HCT116 (cell line): Measurements from ENCODE around the gene WDR4. TPM values are rescaled to one million over a fixed set of nuclear protein-coding genes. Genes with fewer than 3 reads are reported as not detected.

Source experiments
- ATAC-seq: fragments of 200-7000 bp; cut with Tn5 transposase; 2 replicates; pipeline ENCODE4 v1.9.1; 2020; ENCODE audit warnings: mild to moderate bottlenecking, moderate library complexity
- BruUV-seq: library from RNA; stranded (reverse); fragments of 400-500 nt; replicated peaks from 2 replicates; lab custom pipeline; 2021; lab: Mats Ljungman, UMichigan
- CTCF ChIA-PET: fragments of 300-600 bp; sonication (Branson Sonifier 250); formaldehyde crosslinking; loops from one replicate; lab custom pipeline; 2021; ENCODE audit warnings: antibody characterized with exemption; lab: Charles Lee
- POLR2A ChIA-PET: fragments of 300-600, 350-600 bp; sonication (Branson Sonifier 250); formaldehyde crosslinking; loops from one replicate; lab custom pipeline; 2021; ENCODE audit warnings: antibody characterized with exemption; lab: Charles Lee
- RAD21 ChIA-PET, 2 experiments: fragments of 300-600 bp; sonication (Branson Sonifier 250); formaldehyde crosslinking; loops; one replicate each; lab custom pipeline; 2023; ENCODE audit warnings: low total read pairs in 2 of 2; ENCODE audit not compliant: uncharacterized antibody in 2 of 2, unreplicated experiment in 2 of 2, low non-redundant PET in 1 of 2; lab: Charles Lee
- DNase-seq: peaks from one replicate; pipeline ENCODE4 v3.0.0-alpha.2; 2010; ENCODE audit warnings: low read depth, low spot score
- H2AFZ ChIP-seq: fragments of 200-600 bp; shearing (Covaris generic), sonication (generic); 2 replicates; pipeline ENCODE4 v1.6.1; 2017; ENCODE audit warnings: low read depth, mixed run types, mixed read lengths, antibody characterized with exemption, low read length; ENCODE audit not compliant: poor library complexity, severe bottlenecking
- H3K27ac ChIP-seq: 2 replicates; pipeline ENCODE4 v1.5.1; 2012; ENCODE audit warnings: low read depth, low read length
- H3K27me3 ChIP-seq: fragments of 200-600 bp; sonication (generic); 2 replicates; pipeline ENCODE4 v1.6.1; 2016; ENCODE audit warnings: mixed run types, low read length, mixed read lengths; ENCODE audit not compliant: insufficient read depth
- H3K36me3 ChIP-seq, 2 experiments: fragments of 200-500 bp in 1 of 2; fragments of 200-600 bp in 1 of 2; sonication (Bioruptor generic) in 1 of 2; sonication (generic) in 1 of 2; 2 replicates each; pipeline versions ENCODE4 v1.5.1 to v1.6.1; 2014 to 2016; ENCODE audit warnings: low read length in 2 of 2, inconsistent platforms in 1 of 2, mixed read lengths in 1 of 2, mixed run types in 1 of 2; ENCODE audit not compliant: insufficient read depth in 2 of 2, control insufficient read depth in 1 of 2
- H3K4me1 ChIP-seq, 2 experiments: fragments of 200-600 bp in 1 of 2; sonication (generic) in 1 of 2; 2 replicates each; pipeline versions ENCODE4 v1.5.1 to v1.6.1; 2012 to 2017; ENCODE audit warnings: low read length in 2 of 2, inconsistent platforms in 1 of 2, mild to moderate bottlenecking in 1 of 2, mixed read lengths in 1 of 2, mixed run types in 1 of 2, moderate library complexity in 1 of 2; ENCODE audit not compliant: insufficient read depth in 2 of 2, control insufficient read depth in 1 of 2
- H3K4me2 ChIP-seq: fragments of 200-600 bp; sonication (generic); 2 replicates; pipeline ENCODE4 v1.6.1; 2017; ENCODE audit warnings: mixed run types, low read length, mixed read lengths
- H3K4me3 ChIP-seq, 2 experiments: fragments of 200-600 bp in 1 of 2; sonication (generic) in 1 of 2; replicated peaks in 1 of 2; 2 replicates each; pipeline ENCODE4 v1.5.1; 2011 to 2016; ENCODE audit warnings: low read length in 2 of 2, control low read depth in 1 of 2, low read depth in 1 of 2, mild to moderate bottlenecking in 1 of 2, mixed read lengths in 1 of 2, mixed run types in 1 of 2
- H3K79me2 ChIP-seq: fragments of 200-600 bp; sonication (generic); 2 replicates; pipeline ENCODE4 v1.6.1; 2017; ENCODE audit warnings: mild to moderate bottlenecking, mixed run types, low read length, moderate library complexity, mixed read lengths; ENCODE audit not compliant: insufficient read depth
- H3K9ac ChIP-seq: fragments of 200-600 bp; sonication (generic); 2 replicates; pipeline ENCODE4 v1.6.1; 2016; ENCODE audit warnings: low read length, mixed read lengths
- H3K9me2 ChIP-seq: fragments of 200-600 bp; sonication (generic), shearing (Covaris generic); 2 replicates; pipeline ENCODE4 v1.6.1; 2017; ENCODE audit warnings: mixed run types, mild to moderate bottlenecking, moderate library complexity; ENCODE audit not compliant: insufficient read depth
- H3K9me3 ChIP-seq, 2 experiments: fragments of 200-500 bp in 1 of 2; fragments of 200-600 bp in 1 of 2; sonication (Bioruptor generic) in 1 of 2; sonication (generic) in 1 of 2; 2 replicates each; pipeline ENCODE4 v1.6.1; 2014 to 2017; ENCODE audit warnings: low read length in 2 of 2, mixed read lengths in 2 of 2, inconsistent platforms in 1 of 2, low read depth in 1 of 2, mild to moderate bottlenecking in 1 of 2, mixed run types in 1 of 2, moderate library complexity in 1 of 2; ENCODE audit not compliant: control insufficient read depth in 1 of 2, insufficient read depth in 1 of 2
- H4K20me1 ChIP-seq: fragments of 200-600 bp; sonication (generic), shearing (Covaris generic); 2 replicates; pipeline ENCODE4 v1.6.1; 2017; ENCODE audit warnings: mixed run types, mild to moderate bottlenecking, moderate library complexity; ENCODE audit not compliant: insufficient read depth
- ATF3 ChIP-seq: IDR thresholded peaks from 2 replicates; pipeline ENCODE4 v1.6.1; 2012
- CBX3 ChIP-seq: IDR thresholded peaks from 2 replicates; pipeline ENCODE4 v1.6.1; 2012; ENCODE audit warnings: low read depth
- CEBPB ChIP-seq: IDR thresholded peaks from 2 replicates; pipeline ENCODE4 v1.6.1; 2012; ENCODE audit warnings: low read depth
- CTCF ChIP-seq, 3 experiments: fragments of 200-600 bp in 1 of 3; sonication (generic) in 1 of 3; IDR thresholded peaks in 2 of 3; conservative IDR thresholded peaks in 1 of 3; 2 replicates each; pipeline ENCODE4 v1.5.1; 2012 to 2017; ENCODE audit warnings: low read depth in 2 of 3, low read length in 2 of 3, antibody characterized with exemption in 1 of 3, borderline replicate concordance in 1 of 3, control low read depth in 1 of 3, mild to moderate bottlenecking in 1 of 3, mixed read lengths in 1 of 3, mixed run types in 1 of 3, moderate library complexity in 1 of 3; ENCODE audit not compliant: insufficient read depth in 1 of 3
- EGR1 ChIP-seq: IDR thresholded peaks from 2 replicates; pipeline ENCODE4 v1.6.1; 2012; ENCODE audit warnings: low read depth
- ELF1 ChIP-seq: IDR thresholded peaks from 2 replicates; pipeline ENCODE4 v1.6.1; 2012; ENCODE audit warnings: low read depth, borderline replicate concordance
- EZH2 ChIP-seq: fragments of 200-600 bp; sonication (generic); IDR thresholded peaks from 2 replicates; pipeline ENCODE4 v1.6.1; 2017; ENCODE audit warnings: antibody characterized with exemption, mixed run types
- EZH2phosphoT487 ChIP-seq: fragments of 200-600 bp; IDR thresholded peaks from 2 replicates; pipeline ENCODE4 v1.6.1; 2018; ENCODE audit warnings: antibody characterized with exemption, borderline replicate concordance
- FOSL1 ChIP-seq: IDR thresholded peaks from 2 replicates; pipeline ENCODE4 v1.6.1; 2012; ENCODE audit warnings: low read depth
- MAX ChIP-seq: IDR thresholded peaks from 2 replicates; pipeline ENCODE4 v1.6.1; 2012
- POLR2AphosphoS5 ChIP-seq: IDR thresholded peaks from 2 replicates; pipeline ENCODE4 v1.6.1; 2011; ENCODE audit warnings: mild to moderate bottlenecking, low read depth, low read length, moderate library complexity
- RAD21 ChIP-seq: IDR thresholded peaks from 2 replicates; pipeline ENCODE4 v1.6.1; 2012; ENCODE audit warnings: low read depth, mild to moderate bottlenecking
- REST ChIP-seq: IDR thresholded peaks from 2 replicates; pipeline ENCODE4 v1.6.1; 2012; ENCODE audit warnings: low read depth
- SP1 ChIP-seq: IDR thresholded peaks from 2 replicates; pipeline ENCODE4 v1.6.1; 2012; ENCODE audit warnings: low read depth
- TCF7L2 ChIP-seq: IDR thresholded peaks from 2 replicates; pipeline ENCODE4 v1.7.0; 2011; ENCODE audit warnings: borderline replicate concordance, inconsistent platforms; ENCODE audit not compliant: insufficient read depth, insufficient read length; ENCODE audit errors: extremely low read depth
- YY1 ChIP-seq: IDR thresholded peaks from 2 replicates; pipeline ENCODE4 v1.6.1; 2011; ENCODE audit warnings: low read length, low read depth, moderate library complexity, mild to moderate bottlenecking; ENCODE audit not compliant: insufficient replicate concordance; ENCODE audit errors: extremely low read depth
- ZBTB33 ChIP-seq: IDR thresholded peaks from 2 replicates; pipeline ENCODE4 v1.6.1; 2011; ENCODE audit warnings: mild to moderate bottlenecking, low read length, moderate library complexity; ENCODE audit not compliant: insufficient replicate concordance; ENCODE audit errors: extremely low read depth
- ZFX ChIP-seq: fragments of 450-650 bp; IDR thresholded peaks from 2 replicates; pipeline ENCODE4 v1.6.1; 2017
- ZNF274 ChIP-seq: fragments of 200-500 bp; sonication (Bioruptor generic); IDR thresholded peaks from 2 replicates; pipeline ENCODE4 v1.6.1; 2014; ENCODE audit warnings: mild to moderate bottlenecking, low read depth, low read length, inconsistent platforms
- intact Hi-C: fragments of 100-400 bp; cut with micrococcal nuclease; formaldehyde crosslinking; loops from 2 replicates; pipeline ENCODE4 v1.10.0; 2022
- total RNA-seq: library from RNA; stranded (reverse); gene quantifications from one replicate; pipeline ENCODE4 v1.2.1, GENCODE V29; 2021; ENCODE audit not compliant: unreplicated experiment

The WDR4 gene
- total RNA-seq, 1 experiment from 2014 or later = 34.8 TPM

- BruUV-seq = TSS peak; percentile 6
- ATAC-seq (no peak), DNase-seq (no peak)
- ChIA-PET CTCF (no interaction called here), POLR2A (no interaction called here), RAD21 (no interaction called here)
- H3K27ac ChIP-seq = no peak overlapping the region
- no peak overlapping the region for H2AFZ ChIP-seq
- peaks cover 49% of the 10 kb centered on the region for H3K79me2 ChIP-seq
- no peaks in the 10 kb centered on the region for H4K20me1 ChIP-seq
- H3K4me3 ChIP-seq = no peak overlapping the region
- H3K36me3 ChIP-seq = peaks cover 35 to 46% of the 10 kb centered on the region in 2 experiments
- no peaks in the 10 kb centered on the region for H3K9me2 ChIP-seq
- no peak overlapping the region for H3K9ac ChIP-seq
- TF ChIP-seq TCF7L2 = no peak
- no peak for TF ChIP-seq CEBPB
- no peak for TF ChIP-seq MAX
- no peak for TF ChIP-seq ATF3
- TF ChIP-seq FOSL1 = no peak
- no peak for TF ChIP-seq POLR2AphosphoS5
- TF ChIP-seq EZH2 = no peak
- TF ChIP-seq ZBTB33 = no peak
- no peak for TF ChIP-seq ELF1
- no peak for TF ChIP-seq REST
- no peak for TF ChIP-seq EZH2phosphoT487
- no peak for TF ChIP-seq ZFX
- TF ChIP-seq CTCF (IDR thresholded peaks at IDR 0.05 in 2 of 3, conservative IDR thresholded peaks at IDR 0.05 in 1 of 3; ENCODE audit: borderline replicate concordance in 1 of 3, insufficient read depth in 1 of 3, low read depth in 2 of 3, low read length in 2 of 3) = no peak
- TF ChIP-seq ZNF274 = no peak
- TF ChIP-seq YY1 = no peak
- TF ChIP-seq EGR1 = no peak
- TF ChIP-seq SP1 = no peak
- no peak for TF ChIP-seq CBX3
- no peak for TF ChIP-seq RAD21
- H3K4me2 ChIP-seq = no peak overlapping the region
- H3K27me3 ChIP-seq = no peaks in the 10 kb centered on the region
- H3K9me3 ChIP-seq = no peaks in the 10 kb centered on the region
- no peaks in the 10 kb centered on the region for H3K4me1 ChIP-seq
- intact Hi-C loops = no loop called here
Observed at GRCh38 chr21:42903817-42904216, 24.5 kb upstream of the WDR4 start.
